A673 (cell line): ENCODE data around the gene SNRPA1.

Experiments used
- EZH2 ChIP-seq: fragments of 200-600 bp; sonication (generic); IDR thresholded peaks from 2 replicates; pipeline ENCODE4 v1.6.1; 2017; ENCODE audit warnings: borderline replicate concordance, low read depth, mild to moderate bottlenecking, mixed read lengths, antibody characterized with exemption, low read length; ENCODE audit not compliant: poor library complexity, severe bottlenecking
- TF ChIP-seq, protein P1 (sequence below): fragments of 300-800, 200-600 bp; sonication (generic); conservative IDR thresholded peaks from 2 replicates; pipeline ENCODE4 v1.5.1; 2017; ENCODE audit warnings: low read depth, mild to moderate bottlenecking, antibody characterized with exemption, low read length, moderate library complexity, mixed read lengths

DNA sequence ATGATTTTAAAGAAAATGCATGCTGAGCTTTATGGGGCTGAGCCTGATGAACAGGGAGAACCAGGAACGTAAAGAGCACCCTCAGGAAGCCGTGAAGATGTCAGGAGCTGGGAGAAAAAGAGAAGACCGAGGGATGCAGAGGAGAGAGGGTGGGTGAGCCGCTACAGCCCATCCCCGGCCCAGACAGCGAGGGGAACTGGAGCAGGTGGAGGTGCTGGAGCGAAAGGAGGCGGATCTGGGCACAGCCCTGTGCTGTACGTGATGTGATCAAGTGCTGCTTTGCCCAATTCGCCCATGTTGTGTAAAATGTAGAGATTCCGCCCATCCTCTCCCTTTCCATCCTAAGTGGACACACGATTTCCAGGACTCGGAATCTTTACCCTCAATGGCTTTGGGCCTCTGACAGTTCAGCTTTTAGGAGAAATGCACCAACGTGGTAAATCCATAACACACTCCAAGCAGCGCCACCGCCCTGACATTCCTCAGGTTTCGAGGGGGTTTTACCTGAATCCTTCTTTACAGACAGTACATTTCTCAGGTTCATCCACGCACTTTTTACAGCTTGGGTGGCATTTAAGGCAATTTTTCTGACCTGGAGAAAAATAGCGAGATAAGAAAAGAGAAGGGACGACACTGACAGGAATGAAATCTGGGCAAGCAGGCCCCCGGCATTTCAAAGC, 27.1 kb upstream of the SNRPA1 start:
- TF ChIP-seq, protein P1, sequence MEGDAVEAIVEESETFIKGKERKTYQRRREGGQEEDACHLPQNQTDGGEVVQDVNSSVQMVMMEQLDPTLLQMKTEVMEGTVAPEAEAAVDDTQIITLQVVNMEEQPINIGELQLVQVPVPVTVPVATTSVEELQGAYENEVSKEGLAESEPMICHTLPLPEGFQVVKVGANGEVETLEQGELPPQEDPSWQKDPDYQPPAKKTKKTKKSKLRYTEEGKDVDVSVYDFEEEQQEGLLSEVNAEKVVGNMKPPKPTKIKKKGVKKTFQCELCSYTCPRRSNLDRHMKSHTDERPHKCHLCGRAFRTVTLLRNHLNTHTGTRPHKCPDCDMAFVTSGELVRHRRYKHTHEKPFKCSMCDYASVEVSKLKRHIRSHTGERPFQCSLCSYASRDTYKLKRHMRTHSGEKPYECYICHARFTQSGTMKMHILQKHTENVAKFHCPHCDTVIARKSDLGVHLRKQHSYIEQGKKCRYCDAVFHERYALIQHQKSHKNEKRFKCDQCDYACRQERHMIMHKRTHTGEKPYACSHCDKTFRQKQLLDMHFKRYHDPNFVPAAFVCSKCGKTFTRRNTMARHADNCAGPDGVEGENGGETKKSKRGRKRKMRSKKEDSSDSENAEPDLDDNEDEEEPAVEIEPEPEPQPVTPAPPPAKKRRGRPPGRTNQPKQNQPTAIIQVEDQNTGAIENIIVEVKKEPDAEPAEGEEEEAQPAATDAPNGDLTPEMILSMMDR, result no peak
- no peak for TF ChIP-seq EZH2
